Measurements from ENCODE around the gene LRRC43.
"Not testable (repeated sequence)": the region's sequence is repeated elsewhere in the genome, so short reads cannot be mapped to it uniquely, and the experiment has no call there.

Gene LRRC43

GRCh38 chr12:122197612-122197966 lies 14.7 kb downstream of the LRRC43 start:
- no peak for DNase-seq

DNA sequence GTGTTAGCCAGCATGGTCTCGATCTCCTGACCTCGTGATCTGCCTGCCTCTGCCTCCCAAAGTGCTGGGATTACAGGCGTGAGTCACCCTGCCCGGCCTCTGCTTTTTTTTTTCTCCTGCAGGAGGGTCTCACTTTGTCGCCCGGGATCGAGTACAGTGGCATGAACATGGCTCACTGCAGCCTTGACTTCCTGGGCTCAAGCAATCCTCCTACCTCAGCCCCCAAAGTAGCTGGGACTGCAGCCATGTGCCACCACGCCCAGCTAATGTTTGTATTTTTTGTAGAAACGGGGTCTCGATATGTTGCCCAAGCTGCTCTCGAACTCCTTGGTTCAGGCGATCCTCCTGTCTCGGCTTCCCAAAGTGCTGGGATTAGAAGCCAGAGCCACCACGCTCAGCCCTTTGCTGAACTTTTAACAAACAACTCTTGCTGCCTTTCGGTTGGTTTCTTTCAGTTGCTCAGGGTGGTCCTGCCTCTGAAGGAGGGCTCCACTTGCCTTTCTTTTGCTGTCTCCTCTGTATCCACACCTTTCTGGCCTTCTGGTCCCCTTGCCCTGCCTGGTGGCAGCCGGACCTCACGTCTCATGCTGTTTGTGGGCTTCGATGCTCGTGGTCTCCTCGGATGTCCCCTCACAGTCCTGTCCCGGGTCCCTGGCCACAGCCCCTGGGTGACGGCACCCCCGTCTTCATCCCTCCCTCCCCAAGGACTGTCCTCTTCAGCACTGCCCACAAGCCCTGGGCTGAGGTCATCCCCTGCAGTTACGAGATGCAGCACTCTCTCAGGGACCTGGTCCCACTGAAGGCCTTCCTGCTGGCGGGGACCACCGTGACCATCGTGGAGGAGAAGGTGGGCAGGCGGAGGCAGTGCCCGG lies 16.8 kb downstream of the LRRC43 start:
- no peak for DNase-seq

GRCh38 chr12:122200541-122201175 lies 17.7 kb downstream of the LRRC43 start:
- DNase-seq = no peak

- DNase-seq = no peak
Observed at GRCh38 chr12:122201381-122201780, 18.5 kb downstream of the LRRC43 start.

- no peak for DNase-seq
Observed at GRCh38 chr12:122202017-122202416, 19.1 kb downstream of the LRRC43 start.

DNA sequence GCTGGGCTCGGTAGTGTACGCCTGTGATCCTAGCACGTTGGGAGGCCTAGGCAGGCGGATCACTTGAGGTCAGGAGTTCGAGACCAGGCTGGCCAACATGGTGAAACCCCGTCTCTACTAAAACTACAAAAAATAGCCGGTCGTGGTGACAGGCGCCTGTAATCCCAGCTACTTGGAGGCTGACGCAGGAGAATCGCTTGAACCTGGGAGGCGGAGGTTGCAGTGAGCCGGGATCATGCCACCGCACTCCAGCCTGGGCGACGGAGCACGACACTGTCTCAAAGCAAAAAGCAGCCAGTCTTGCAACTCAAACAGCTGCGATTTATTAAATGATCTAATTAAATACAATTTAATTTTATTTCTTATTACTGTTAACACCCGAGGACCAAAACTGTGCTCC lies 19.9 kb downstream of the LRRC43 start:
- DNase-seq = not testable (repeated sequence)

DNA sequence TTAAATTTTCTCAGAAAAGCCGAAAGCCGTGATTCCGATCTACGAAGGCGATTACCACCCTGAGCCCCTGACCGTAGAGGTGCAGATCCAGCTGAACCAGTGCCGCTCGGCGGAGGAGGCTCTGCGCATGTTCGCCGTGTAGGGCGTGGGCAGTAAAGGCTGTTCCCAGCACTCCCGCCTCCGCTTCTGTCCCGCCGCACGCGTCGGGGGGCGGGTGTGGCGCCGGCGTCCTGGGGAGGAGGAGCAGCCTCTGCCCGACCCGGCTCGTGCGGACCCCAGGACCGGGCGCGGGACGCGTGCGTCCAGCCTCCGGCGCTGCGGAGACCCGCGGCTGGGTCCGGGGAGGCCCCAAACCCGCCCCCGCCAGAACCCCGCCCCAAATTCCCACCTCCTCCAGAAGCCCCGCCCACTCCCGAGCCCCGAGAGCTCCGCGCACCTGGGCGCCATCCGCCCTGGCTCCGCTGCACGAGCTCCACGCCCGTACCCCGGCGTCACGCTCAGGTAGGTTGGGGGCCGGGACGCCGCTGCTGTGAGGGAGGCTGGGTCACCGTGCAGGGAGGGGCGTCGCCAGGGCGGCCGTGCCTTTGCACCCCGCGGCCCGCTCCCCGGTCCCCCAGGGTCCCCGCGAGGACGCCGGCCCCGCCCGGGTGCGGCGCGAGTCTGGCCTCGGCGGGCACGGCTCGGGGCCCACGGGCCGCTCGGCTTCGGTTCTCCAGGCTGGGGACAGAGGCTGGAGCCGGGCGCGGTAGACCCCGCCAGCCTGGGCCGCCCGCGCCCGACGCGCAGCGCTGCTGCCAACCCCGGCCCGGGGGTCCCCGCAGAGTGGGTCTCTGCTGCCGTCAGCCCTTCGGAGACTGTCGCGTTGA lies 20.6 kb downstream of the LRRC43 start, which contains the start of gene B3GNT4:
Gene B3GNT4, plus strand, starts transcription at position 409 of the 866 bp plus-strand sequence. CDS start 910 bp downstream, outside the sequence.
- peak; percentile 34 to 59 for DNase-seq

GRCh38 chr12:122204167-122205052 lies 21.5 kb downstream of the LRRC43 start:
- no peak for DNase-seq

DNA sequence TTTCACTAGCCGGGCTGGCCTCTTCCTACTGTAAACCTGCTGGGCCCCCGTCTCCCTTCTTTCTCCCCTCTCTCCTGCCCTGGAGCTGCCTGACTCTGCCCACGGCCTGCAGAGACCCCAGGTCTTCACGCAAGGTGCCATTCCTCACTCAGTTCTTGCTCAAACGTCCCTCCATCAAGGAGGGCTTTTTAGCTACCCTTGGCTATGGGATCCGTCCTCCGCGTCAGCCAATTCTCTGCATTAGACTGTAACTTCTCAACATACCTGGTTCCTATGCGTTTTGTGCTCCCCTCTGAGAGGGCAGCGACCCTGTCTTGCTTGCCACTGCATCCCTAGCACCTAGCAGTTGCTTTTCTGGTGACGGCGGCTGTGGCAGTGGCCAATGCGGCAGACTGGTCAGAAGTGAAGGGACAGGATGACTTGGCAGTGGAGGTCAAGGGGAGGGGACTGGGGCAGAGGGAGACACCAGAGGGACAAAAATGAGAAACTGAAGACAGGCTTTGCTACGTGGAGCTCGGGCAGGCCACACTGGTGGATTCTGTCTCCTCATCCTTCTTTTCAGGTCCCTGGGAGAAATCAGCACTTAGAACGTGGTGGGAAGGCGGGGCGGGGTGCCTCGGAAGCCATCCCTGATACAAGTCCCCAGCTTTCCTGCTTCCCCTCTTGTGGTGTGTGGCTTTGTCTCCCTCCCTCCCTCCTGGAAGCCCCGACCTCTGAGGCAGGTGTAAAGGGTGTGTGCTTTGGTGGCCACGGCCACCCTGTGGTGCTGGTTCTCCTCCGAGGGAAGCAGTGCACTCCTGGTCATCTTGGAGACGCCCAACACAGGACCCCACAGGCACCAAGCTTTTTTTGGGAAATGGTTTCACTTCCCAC lies 22.4 kb downstream of the LRRC43 start:
- no peak for DNase-seq

DNA sequence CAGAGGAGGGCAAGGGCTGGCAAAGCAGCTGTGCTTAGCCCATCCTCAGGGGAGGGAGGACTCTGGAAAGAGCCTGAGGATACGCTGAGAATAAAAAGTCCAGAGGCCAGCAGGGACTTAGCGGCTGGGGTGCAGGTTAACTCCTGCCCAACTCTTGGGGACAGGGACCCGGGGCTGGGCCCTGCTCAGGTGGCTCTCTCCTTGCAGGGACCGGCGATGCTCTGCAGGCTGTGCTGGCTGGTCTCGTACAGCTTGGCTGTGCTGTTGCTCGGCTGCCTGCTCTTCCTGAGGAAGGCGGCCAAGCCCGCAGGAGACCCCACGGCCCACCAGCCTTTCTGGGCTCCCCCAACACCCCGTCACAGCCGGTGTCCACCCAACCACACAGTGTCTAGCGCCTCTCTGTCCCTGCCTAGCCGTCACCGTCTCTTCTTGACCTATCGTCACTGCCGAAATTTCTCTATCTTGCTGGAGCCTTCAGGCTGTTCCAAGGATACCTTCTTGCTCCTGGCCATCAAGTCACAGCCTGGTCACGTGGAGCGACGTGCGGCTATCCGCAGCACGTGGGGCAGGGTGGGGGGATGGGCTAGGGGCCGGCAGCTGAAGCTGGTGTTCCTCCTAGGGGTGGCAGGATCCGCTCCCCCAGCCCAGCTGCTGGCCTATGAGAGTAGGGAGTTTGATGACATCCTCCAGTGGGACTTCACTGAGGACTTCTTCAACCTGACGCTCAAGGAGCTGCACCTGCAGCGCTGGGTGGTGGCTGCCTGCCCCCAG lies 23.4 kb downstream of the LRRC43 start:
- DNase-seq = no peak

GRCh38 chr12:122206976-122207375 lies 24.1 kb downstream of the LRRC43 start:
- no peak for DNase-seq

- DNase-seq = no peak
Observed at GRCh38 chr12:122207391-122207790, 24.5 kb downstream of the LRRC43 start.

DNA sequence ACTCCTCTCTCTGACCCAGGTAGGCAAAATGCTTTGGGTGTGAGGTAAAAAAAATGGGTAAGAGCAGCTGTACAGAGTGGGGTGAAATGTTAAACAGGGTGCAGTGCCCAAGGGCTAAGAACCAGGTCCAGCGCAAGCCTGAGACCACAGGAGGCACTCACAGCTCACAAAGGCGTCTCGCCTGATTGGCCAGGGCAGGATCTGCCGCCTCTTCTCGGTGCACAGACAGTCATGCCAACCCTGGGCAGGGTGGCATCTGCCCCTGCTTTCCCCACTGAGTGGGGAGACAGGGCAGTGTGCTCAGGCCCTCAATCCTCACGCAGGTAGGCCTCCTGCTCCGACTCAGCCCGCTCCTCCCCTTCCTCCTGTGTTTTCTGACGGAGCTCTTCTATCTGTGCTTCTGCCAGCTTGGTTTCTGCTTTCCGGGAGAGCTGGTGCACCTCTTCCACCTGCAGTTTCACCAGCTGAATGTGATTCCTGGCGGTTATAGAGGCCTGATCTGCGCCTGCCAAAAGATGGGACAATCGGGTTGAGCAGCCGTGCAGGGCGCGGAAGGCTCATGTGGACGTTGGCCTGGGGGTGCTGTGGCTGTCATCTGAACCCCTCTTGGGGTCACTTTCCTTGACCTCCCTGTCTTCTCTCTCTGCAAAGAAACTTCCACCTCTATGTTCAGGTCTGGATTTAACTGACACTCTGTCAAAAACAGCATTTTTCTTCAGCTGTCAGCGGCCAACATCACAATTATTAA lies 25.3 kb downstream of the LRRC43 start:
- no peak for DNase-seq

DNA sequence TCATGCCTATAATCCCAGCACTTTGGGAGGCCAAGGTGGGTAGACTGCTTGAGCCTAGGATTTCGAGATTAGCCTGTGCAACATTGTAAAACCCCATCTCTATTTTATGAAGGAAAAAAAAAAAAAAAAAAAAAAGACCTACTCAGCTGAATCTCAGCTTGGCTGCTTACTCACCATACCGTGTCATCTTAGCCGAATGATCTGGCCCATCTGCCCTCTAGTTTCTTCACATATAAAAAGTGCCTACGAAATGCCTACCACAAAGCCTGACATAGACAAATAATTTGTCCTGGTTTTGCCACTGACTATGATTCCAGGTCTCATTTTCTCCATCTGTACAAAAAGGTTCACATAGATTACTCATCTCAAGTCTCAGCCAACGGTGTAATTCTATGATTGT lies 32.8 kb downstream of the LRRC43 start:
- DNase-seq = no peak

DNA sequence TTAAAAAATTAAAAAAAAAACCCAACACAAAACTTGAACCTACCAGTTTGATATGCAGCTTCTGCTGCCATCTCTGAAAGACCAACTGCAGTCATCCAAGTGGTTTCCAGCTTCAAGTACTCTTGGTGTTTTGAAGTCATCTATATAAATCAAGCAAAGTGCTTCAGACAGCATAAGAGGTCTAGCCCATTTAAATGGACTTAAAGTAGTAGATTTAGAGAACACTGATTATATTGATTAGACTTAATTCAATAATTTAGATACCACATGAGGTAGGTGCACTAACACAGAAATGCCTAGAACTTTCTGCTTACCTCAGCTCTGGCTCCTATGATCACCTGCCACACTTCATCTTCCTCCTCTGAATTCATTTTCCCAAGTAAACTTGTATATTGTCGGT lies 33.5 kb downstream of the LRRC43 start:
- no peak for DNase-seq

GRCh38 chr12:122225683-122226365 lies 42.9 kb downstream of the LRRC43 start, which contains the start of gene DIABLO:
DIABLO (minus strand) TSS chr12:122226052; CDS start chr12:122226014, 38 bp downstream.
- DNase-seq = peak; percentile 97 to 99

GRCh38 chr12:122226366-122227125 lies 43.6 kb downstream of the LRRC43 start:
- no peak for DNase-seq

GRCh38 chr12:122227341-122227740 lies 44.4 kb downstream of the LRRC43 start:
- DNase-seq = no peak

Data from SW 1271 (cell line).